Liver (tissue), 9 donors: ENCODE data around the gene GNG4. TPM values are rescaled to one million over a fixed set of nuclear protein-coding genes. Genes with fewer than 3 reads are reported as not detected.

Source experiments
- DNase-seq: peaks from one replicate; pipeline ENCODE4 v3.0.0-alpha.2; 2017; ENCODE audit warnings: low spot score
- H3K27ac ChIP-seq, 2 donors: one replicate each; pipeline ENCODE4 v1.7.0; 2013; ENCODE audit warnings: inconsistent platforms in 2 of 2, low read length in 2 of 2, control low read depth in 1 of 2, low read depth in 1 of 2, mild to moderate bottlenecking in 1 of 2
- H3K27me3 ChIP-seq, 4 donors: one replicate each; pipeline versions ENCODE4 v1.6.1 to v1.7.0; 2013; ENCODE audit warnings: low read length in 3 of 4, inconsistent platforms in 1 of 4, mild to moderate bottlenecking in 1 of 4, moderate library complexity in 1 of 4; ENCODE audit not compliant: control insufficient read depth in 4 of 4, insufficient read depth in 4 of 4
- H3K36me3 ChIP-seq, 4 donors: one replicate each; pipeline versions ENCODE4 v1.6.1 to v1.7.0; 2013; ENCODE audit warnings: low read length in 3 of 4, mild to moderate bottlenecking in 3 of 4, low read depth in 1 of 4, moderate library complexity in 1 of 4; ENCODE audit not compliant: control insufficient read depth in 4 of 4, insufficient read depth in 3 of 4
- H3K4me1 ChIP-seq, 4 donors: one replicate each; pipeline versions ENCODE4 v1.6.1 to v1.7.0; 2013; ENCODE audit warnings: low read length in 3 of 4, mild to moderate bottlenecking in 3 of 4, moderate library complexity in 1 of 4; ENCODE audit not compliant: control insufficient read depth in 4 of 4, insufficient read depth in 4 of 4
- H3K4me3 ChIP-seq, 3 donors: one replicate each; pipeline versions ENCODE4 v1.6.1 to v1.7.0; 2013; ENCODE audit warnings: low read length in 3 of 3, control low read depth in 1 of 3, low read depth in 1 of 3, mild to moderate bottlenecking in 1 of 3
- H3K9ac ChIP-seq, 2 donors: one replicate each; pipeline ENCODE4 v1.7.0; 2013; ENCODE audit warnings: low read length in 2 of 2, mild to moderate bottlenecking in 2 of 2, moderate library complexity in 2 of 2, control low read depth in 1 of 2, low read depth in 1 of 2
- H3K9me3 ChIP-seq, 4 donors: one replicate each; pipeline versions ENCODE4 v1.6.1 to v1.7.0; 2013; ENCODE audit warnings: low read length in 3 of 4; ENCODE audit not compliant: control insufficient read depth in 4 of 4
- EGR1 ChIP-seq, 2 donors: IDR thresholded peaks; 2 replicates each; pipeline ENCODE4 v1.6.1; 2016 to 2018; ENCODE audit warnings: antibody characterized with exemption in 2 of 2, low read depth in 2 of 2
- FOXA1 ChIP-seq: IDR thresholded peaks from 2 replicates; pipeline ENCODE4 v1.6.1; 2016; ENCODE audit warnings: antibody characterized with exemption
- FOXA2 ChIP-seq: IDR thresholded peaks from 2 replicates; pipeline ENCODE4 v1.6.1; 2016; ENCODE audit warnings: antibody characterized with exemption
- GABPA ChIP-seq, 2 donors: IDR thresholded peaks in 1 of 2; conservative IDR thresholded peaks in 1 of 2; 2 replicates each; pipeline ENCODE4 v1.6.1; 2016; ENCODE audit warnings: antibody characterized with exemption in 2 of 2, mild to moderate bottlenecking in 1 of 2, moderate library complexity in 1 of 2
- HNF4A ChIP-seq, 2 donors: conservative IDR thresholded peaks; 2 replicates each; pipeline ENCODE4 v1.6.1; 2016; ENCODE audit warnings: antibody characterized with exemption in 2 of 2, mild to moderate bottlenecking in 2 of 2
- HNF4G ChIP-seq: IDR thresholded peaks from 2 replicates; pipeline ENCODE4 v1.6.1; 2016; ENCODE audit warnings: antibody characterized with exemption
- JUND ChIP-seq, 2 donors: IDR thresholded peaks; 2 replicates each; pipeline ENCODE4 v1.6.1; 2016; ENCODE audit warnings: antibody characterized with exemption in 2 of 2
- NR2F2 ChIP-seq: IDR thresholded peaks from 2 replicates; pipeline ENCODE4 v1.6.1; 2016; ENCODE audit warnings: antibody characterized with exemption
- RAD21 ChIP-seq, 2 donors: IDR thresholded peaks; 2 replicates each; pipeline ENCODE4 v1.6.1; 2016; ENCODE audit warnings: antibody characterized with exemption in 2 of 2, mild to moderate bottlenecking in 2 of 2
- RXRA ChIP-seq, 2 donors: IDR thresholded peaks; 2 replicates each; pipeline ENCODE4 v1.6.1; 2017 to 2018; ENCODE audit warnings: antibody characterized with exemption in 2 of 2, mild to moderate bottlenecking in 1 of 2
- SP1 ChIP-seq: IDR thresholded peaks from 2 replicates; pipeline ENCODE4 v1.6.1; 2018; ENCODE audit warnings: antibody characterized with exemption, mild to moderate bottlenecking
- TAF1 ChIP-seq: conservative IDR thresholded peaks from 2 replicates; pipeline ENCODE4 v1.6.1; 2016; ENCODE audit warnings: antibody characterized with exemption, mild to moderate bottlenecking
- WGBS: extraction: QIAGEN DNeasy Blood & Tissue Kit; methylation state at CpG from one replicate; pipeline ENCODE4 v1.1.7; 2013; 5-methylcytosine and 5-hydroxymethylcytosine counted together
- polyA plus RNA-seq, 2 donors: library from polyadenylated mRNA; stranded (reverse) in 1 of 2; unstranded in 1 of 2; fragments of 200-250 nt in 1 of 2; fragments of >200 nt in 1 of 2; fragmentation: Nextera tagmentation in 1 of 2; extraction: Ambion mirVana in 1 of 2; gene quantifications; one replicate each; pipeline versions ENCODE4 v1.2.1 to v1.2.3, GENCODE V29; 2013 to 2015
- total RNA-seq, 2 donors: library from RNA; depleted of rRNA; stranded (reverse); fragments of >200 nt; gene quantifications; one replicate each; pipeline ENCODE4 v1.2.3, GENCODE V29; 2014
- TF ChIP-seq, protein P1 (sequence below): IDR thresholded peaks from 2 replicates; pipeline ENCODE4 v1.6.1; 2016; ENCODE audit warnings: antibody characterized with exemption
- TF ChIP-seq, protein P2 (sequence below): IDR thresholded peaks from 2 replicates; pipeline ENCODE4 v1.6.1; 2016; ENCODE audit warnings: antibody characterized with exemption, mild to moderate bottlenecking
- TF ChIP-seq, protein P3 (sequence below): fragments of 150-350 bp; IDR thresholded peaks from 2 replicates; pipeline ENCODE4 v1.5.1; 2017; ENCODE audit warnings: improper control_type of control experiment, low read depth, low read length; ENCODE audit not compliant: missing input control
- TF ChIP-seq, protein P4 (sequence below): IDR thresholded peaks from 2 replicates; pipeline ENCODE4 v1.6.1; 2016; ENCODE audit warnings: antibody characterized with exemption
- TF ChIP-seq, protein P5 (sequence below): IDR thresholded peaks from 2 replicates; pipeline ENCODE4 v1.6.1; 2016; ENCODE audit warnings: antibody characterized with exemption
- donor health status: healthy.
- donor health status: healthy.
- donor health status: healthy.
- donor health status: healthy.
- donor health status: healthy.

GNG4 gene
- total and polyA plus RNA-seq, 4 donors: 0.65 TPM; not detected in 3

DNA sequence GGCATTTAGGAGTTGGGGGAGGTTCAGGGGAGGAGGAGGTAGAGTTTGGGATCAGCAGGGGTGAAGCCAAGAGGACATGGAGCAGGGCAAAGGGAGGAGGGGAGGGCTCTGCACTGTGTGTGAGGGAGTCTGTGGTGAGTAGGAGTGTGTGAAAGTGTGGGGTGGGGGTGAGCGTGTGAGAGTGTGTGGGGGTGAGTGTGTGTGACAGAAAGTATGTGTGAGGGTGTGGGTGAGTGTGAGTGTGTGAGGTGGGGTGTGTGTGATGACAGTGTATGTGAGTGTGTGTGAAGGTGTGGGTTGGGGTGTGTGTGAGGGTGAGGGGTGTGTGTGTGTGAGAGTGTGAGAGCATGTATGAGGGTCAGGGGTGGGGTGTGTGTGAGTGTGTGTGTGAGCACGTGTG is 62.6 kb downstream of the GNG4 start:
- Histone ChIP-seq H3K9ac (no peak overlapping the region), H3K4me1 (no peaks in the 10 kb centered on the region), H3K27ac (no peak overlapping the region), H3K36me3 (no peaks in the 10 kb centered on the region), H3K4me3 (no peak overlapping the region), H3K9me3 (no peaks in the 10 kb centered on the region), H3K27me3 (no peaks in the 10 kb centered on the region)
- TF ChIP-seq FOXA2 (no peak), NR2F2 (no peak), JUND (IDR thresholded peaks at IDR 0.05) (no peak), HNF4G (no peak)
- TF ChIP-seq, protein P1, sequence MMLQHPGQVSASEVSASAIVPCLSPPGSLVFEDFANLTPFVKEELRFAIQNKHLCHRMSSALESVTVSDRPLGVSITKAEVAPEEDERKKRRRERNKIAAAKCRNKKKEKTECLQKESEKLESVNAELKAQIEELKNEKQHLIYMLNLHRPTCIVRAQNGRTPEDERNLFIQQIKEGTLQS: no peak
- TF ChIP-seq, protein P2, sequence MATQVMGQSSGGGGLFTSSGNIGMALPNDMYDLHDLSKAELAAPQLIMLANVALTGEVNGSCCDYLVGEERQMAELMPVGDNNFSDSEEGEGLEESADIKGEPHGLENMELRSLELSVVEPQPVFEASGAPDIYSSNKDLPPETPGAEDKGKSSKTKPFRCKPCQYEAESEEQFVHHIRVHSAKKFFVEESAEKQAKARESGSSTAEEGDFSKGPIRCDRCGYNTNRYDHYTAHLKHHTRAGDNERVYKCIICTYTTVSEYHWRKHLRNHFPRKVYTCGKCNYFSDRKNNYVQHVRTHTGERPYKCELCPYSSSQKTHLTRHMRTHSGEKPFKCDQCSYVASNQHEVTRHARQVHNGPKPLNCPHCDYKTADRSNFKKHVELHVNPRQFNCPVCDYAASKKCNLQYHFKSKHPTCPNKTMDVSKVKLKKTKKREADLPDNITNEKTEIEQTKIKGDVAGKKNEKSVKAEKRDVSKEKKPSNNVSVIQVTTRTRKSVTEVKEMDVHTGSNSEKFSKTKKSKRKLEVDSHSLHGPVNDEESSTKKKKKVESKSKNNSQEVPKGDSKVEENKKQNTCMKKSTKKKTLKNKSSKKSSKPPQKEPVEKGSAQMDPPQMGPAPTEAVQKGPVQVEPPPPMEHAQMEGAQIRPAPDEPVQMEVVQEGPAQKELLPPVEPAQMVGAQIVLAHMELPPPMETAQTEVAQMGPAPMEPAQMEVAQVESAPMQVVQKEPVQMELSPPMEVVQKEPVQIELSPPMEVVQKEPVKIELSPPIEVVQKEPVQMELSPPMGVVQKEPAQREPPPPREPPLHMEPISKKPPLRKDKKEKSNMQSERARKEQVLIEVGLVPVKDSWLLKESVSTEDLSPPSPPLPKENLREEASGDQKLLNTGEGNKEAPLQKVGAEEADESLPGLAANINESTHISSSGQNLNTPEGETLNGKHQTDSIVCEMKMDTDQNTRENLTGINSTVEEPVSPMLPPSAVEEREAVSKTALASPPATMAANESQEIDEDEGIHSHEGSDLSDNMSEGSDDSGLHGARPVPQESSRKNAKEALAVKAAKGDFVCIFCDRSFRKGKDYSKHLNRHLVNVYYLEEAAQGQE: no peak
- 84% methylated on average over 2 of the region's 2 CpGs for WGBS
- DNase-seq: no peak

DNA sequence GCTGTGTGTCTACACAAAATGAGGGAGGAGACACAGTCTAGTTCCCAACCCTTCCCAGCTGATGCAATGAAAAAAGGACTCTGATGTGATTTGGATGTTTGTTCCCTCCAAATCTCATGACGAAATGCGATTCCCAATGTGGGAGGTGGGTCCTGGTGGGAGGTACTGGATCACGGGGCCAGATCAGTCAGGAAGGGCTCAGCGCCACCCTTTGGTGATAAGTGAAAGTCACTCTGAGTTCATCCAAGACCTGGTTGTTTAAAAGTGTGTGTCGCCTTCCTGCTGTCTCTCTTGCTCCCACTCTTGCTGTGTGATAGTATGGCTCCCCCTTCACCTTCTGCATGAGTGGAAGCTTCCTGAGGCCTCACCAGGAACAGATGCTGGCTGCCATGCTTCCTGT is 63.2 kb downstream of the GNG4 start:
- no peaks in the 10 kb centered on the region for H3K27me3 ChIP-seq
- no peaks in the 10 kb centered on the region for H3K4me1 ChIP-seq
- H3K4me3 ChIP-seq: no peak overlapping the region
- no peak overlapping the region for H3K27ac ChIP-seq
- H3K9me3 ChIP-seq: no peaks in the 10 kb centered on the region
- WGBS: 83% methylated on average over 5 of the region's 5 CpGs
- TF ChIP-seq, protein P3, sequence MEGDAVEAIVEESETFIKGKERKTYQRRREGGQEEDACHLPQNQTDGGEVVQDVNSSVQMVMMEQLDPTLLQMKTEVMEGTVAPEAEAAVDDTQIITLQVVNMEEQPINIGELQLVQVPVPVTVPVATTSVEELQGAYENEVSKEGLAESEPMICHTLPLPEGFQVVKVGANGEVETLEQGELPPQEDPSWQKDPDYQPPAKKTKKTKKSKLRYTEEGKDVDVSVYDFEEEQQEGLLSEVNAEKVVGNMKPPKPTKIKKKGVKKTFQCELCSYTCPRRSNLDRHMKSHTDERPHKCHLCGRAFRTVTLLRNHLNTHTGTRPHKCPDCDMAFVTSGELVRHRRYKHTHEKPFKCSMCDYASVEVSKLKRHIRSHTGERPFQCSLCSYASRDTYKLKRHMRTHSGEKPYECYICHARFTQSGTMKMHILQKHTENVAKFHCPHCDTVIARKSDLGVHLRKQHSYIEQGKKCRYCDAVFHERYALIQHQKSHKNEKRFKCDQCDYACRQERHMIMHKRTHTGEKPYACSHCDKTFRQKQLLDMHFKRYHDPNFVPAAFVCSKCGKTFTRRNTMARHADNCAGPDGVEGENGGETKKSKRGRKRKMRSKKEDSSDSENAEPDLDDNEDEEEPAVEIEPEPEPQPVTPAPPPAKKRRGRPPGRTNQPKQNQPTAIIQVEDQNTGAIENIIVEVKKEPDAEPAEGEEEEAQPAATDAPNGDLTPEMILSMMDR: no peak
- TF ChIP-seq SP1 (no peak), RAD21 (IDR thresholded peaks at IDR 0.05) (no peak), TAF1 (no peak), HNF4G (no peak), EGR1 (IDR thresholded peaks at IDR 0.05; ENCODE audit: low read depth in 2 of 2) (no peak), HNF4A (conservative IDR thresholded peaks at IDR 0.05) (no peak), FOXA2 (no peak), NR2F2 (no peak), RXRA (IDR thresholded peaks at IDR 0.05) (no peak), JUND (IDR thresholded peaks at IDR 0.05) (no peak), GABPA (IDR thresholded peaks at IDR 0.05 in 1 of 2, conservative IDR thresholded peaks at IDR 0.05 in 1 of 2) (no peak), FOXA1 (no peak)
- TF ChIP-seq, protein P4, sequence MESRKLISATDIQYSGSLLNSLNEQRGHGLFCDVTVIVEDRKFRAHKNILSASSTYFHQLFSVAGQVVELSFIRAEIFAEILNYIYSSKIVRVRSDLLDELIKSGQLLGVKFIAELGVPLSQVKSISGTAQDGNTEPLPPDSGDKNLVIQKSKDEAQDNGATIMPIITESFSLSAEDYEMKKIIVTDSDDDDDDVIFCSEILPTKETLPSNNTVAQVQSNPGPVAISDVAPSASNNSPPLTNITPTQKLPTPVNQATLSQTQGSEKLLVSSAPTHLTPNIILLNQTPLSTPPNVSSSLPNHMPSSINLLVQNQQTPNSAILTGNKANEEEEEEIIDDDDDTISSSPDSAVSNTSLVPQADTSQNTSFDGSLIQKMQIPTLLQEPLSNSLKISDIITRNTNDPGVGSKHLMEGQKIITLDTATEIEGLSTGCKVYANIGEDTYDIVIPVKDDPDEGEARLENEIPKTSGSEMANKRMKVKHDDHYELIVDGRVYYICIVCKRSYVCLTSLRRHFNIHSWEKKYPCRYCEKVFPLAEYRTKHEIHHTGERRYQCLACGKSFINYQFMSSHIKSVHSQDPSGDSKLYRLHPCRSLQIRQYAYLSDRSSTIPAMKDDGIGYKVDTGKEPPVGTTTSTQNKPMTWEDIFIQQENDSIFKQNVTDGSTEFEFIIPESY: no peak
- TF ChIP-seq, protein P2: no peak
- TF ChIP-seq, protein P1: no peak
- TF ChIP-seq, protein P5, sequence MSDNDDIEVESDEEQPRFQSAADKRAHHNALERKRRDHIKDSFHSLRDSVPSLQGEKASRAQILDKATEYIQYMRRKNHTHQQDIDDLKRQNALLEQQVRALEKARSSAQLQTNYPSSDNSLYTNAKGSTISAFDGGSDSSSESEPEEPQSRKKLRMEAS: no peak
- no peak for DNase-seq
- no peak overlapping the region for H3K9ac ChIP-seq
- H3K36me3 ChIP-seq: no peaks in the 10 kb centered on the region
